IPS DF 6.9 (cell line): ENCODE results near the gene KCNN3.

Experiments used
- DNase-seq: peaks from one replicate; pipeline ENCODE4 v3.0.0-alpha.2; 2013; ENCODE audit warnings: low read depth, low spot score
- H3K27ac ChIP-seq: one replicate; pipeline ENCODE4 v1.5.1; 2013; ENCODE audit warnings: low read length, control low read depth
- H3K27me3 ChIP-seq: 2 replicates; pipeline ENCODE4 v1.6.1; 2013; ENCODE audit warnings: mild to moderate bottlenecking, low read length; ENCODE audit not compliant: control insufficient read depth, insufficient read depth
- H3K36me3 ChIP-seq: 2 replicates; pipeline ENCODE4 v1.6.1; 2013; ENCODE audit warnings: low read length; ENCODE audit not compliant: control insufficient read depth, insufficient read depth
- H3K4me1 ChIP-seq: 2 replicates; pipeline ENCODE4 v1.6.1; 2013; ENCODE audit warnings: low read length; ENCODE audit not compliant: control insufficient read depth, insufficient read depth
- H3K4me3 ChIP-seq: 2 replicates; pipeline ENCODE4 v1.5.1; 2013; ENCODE audit warnings: mild to moderate bottlenecking, low read length
- H3K9me3 ChIP-seq: 2 replicates; pipeline ENCODE4 v1.6.1; 2013; ENCODE audit warnings: low read length, inconsistent platforms; ENCODE audit not compliant: control insufficient read depth, insufficient read depth
- WGBS: extraction: QIAGEN DNeasy Blood & Tissue Kit; methylation state at CpG from one replicate; pipeline ENCODE4 v1.1.7; 2013; ENCODE audit warnings: mixed read lengths, missing lambda C conversion rate; ENCODE audit not compliant: insufficient read length, insufficient coverage; 5-methylcytosine and 5-hydroxymethylcytosine counted together

KCNN3 gene

DNA sequence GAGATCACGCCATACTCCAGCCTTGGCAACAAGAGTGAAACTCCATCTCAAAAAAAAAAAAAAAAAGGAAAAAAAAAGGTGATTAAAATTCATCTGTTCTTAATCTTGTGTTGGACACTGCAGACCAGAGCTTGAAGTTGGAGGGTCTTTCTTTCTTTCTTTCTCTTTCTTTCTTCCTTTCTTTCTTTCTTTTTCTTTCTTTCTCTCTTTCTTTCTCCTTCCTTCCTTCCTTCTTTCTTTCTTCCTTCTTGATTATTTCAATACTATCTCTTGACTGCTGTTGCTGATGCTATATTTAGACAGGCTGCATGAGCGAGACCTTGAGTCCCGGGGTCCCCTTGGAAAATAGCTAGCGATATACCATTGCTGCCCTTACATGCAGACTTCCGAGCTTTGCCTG, 154.7 kb downstream of the KCNN3 start:
- no peak overlapping the region for H3K4me3 ChIP-seq
- H3K9me3 ChIP-seq: no peaks in the 10 kb centered on the region
- no peaks in the 10 kb centered on the region for H3K27me3 ChIP-seq
- no peak for DNase-seq
- no CpG with 5 or more reads among the region's 5 CpGs for WGBS
- no peaks in the 10 kb centered on the region for H3K4me1 ChIP-seq
- 0 out of 2 replicates have a peak, but pooled peaks cover 3% of the 10 kb centered on the region for H3K36me3 ChIP-seq
- H3K27ac ChIP-seq: no peak overlapping the region

DNA sequence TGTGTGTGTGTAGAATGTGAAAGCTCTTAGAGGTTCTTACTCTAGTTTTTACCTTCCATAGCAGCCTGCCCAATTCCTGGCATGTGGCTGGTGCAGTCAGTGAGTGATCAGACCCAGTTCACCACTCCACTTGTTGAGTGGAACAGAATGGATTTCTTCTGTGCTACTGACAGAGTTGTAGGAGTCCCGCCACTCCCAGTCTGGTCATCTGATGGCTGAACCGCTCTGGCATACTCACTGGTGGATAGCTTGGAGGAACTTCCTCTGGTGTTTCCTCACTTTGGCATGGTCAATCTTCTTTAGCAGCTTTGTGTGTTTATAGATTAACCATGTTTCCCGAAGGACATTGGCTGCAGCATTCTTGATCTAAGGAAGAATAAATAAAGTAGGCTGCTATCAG, 155.4 kb downstream of the KCNN3 start:
- Histone ChIP-seq H3K27me3 (no peaks in the 10 kb centered on the region), H3K27ac (no peak overlapping the region), H3K9me3 (no peaks in the 10 kb centered on the region), H3K4me1 (no peaks in the 10 kb centered on the region), H3K36me3 (0 out of 2 replicates have a peak, but pooled peaks cover 3% of the 10 kb centered on the region), H3K4me3 (no peak overlapping the region)
- no CpG with 5 or more reads among the region's 3 CpGs for WGBS
- no peak for DNase-seq

- H3K27me3 ChIP-seq: no peaks in the 10 kb centered on the region
- no peaks in the 10 kb centered on the region for H3K9me3 ChIP-seq
- no peak for DNase-seq
- no peak overlapping the region for H3K27ac ChIP-seq
- no peaks in the 10 kb centered on the region for H3K4me1 ChIP-seq
- H3K36me3 ChIP-seq: 0 out of 2 replicates have a peak, but pooled peaks cover 3% of the 10 kb centered on the region
- H3K4me3 ChIP-seq: no peak overlapping the region
- 100% methylated on average over 2 of the region's 2 CpGs for WGBS
Measured at GRCh38 chr1:154714052-154714623, 155.9 kb downstream of the KCNN3 start.

DNA sequence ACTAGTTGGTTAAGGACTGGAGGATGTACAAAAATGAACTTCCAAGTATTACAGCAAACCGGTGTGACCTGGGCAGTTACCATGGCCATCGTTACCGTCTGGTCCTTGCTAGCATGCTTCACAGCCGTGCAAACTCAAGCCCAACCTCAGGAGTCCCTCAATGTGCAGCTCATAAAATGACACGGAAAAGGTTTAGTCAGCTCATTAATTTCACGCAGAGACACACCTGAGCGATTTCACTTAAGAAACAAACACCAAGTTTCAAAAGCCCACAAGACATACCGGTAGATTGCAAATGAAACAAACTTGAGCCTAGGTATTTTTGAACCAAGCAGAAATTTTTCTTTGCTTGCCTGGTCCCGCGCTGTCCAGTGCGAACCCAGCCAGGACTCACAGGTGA, 157.1 kb downstream of the KCNN3 start:
- no peaks in the 10 kb centered on the region for H3K4me1 ChIP-seq
- 0 out of 2 replicates have a peak, but pooled peaks cover 3% of the 10 kb centered on the region for H3K36me3 ChIP-seq
- no peaks in the 10 kb centered on the region for H3K27me3 ChIP-seq
- no peak overlapping the region for H3K27ac ChIP-seq
- H3K9me3 ChIP-seq: no peaks in the 10 kb centered on the region
- no peak for DNase-seq
- no CpG with 5 or more reads among the region's 11 CpGs for WGBS
- no peak overlapping the region for H3K4me3 ChIP-seq

- Histone ChIP-seq H3K36me3 (0 out of 2 replicates have a peak, but pooled peaks cover 3% of the 10 kb centered on the region), H3K4me3 (no peak overlapping the region), H3K27me3 (no peaks in the 10 kb centered on the region), H3K9me3 (no peaks in the 10 kb centered on the region), H3K4me1 (no peaks in the 10 kb centered on the region; the same call in 1 of the 2 replicates), H3K27ac (no peak overlapping the region)
- no peak for DNase-seq
- no CpG with 5 or more reads among the region's 11 CpGs for WGBS
Measured at GRCh38 chr1:154712166-154712810, 157.8 kb downstream of the KCNN3 start.

- Histone ChIP-seq H3K27me3 (no peaks in the 10 kb centered on the region), H3K27ac (no peak overlapping the region), H3K9me3 (no peaks in the 10 kb centered on the region), H3K36me3 (0 out of 2 replicates have a peak, but pooled peaks cover 3% of the 10 kb centered on the region), H3K4me3 (no peak overlapping the region), H3K4me1 (no peaks in the 10 kb centered on the region; the same call in 1 of the 2 replicates)
- DNase-seq: no peak
- no CpG with 5 or more reads among the region's 1 CpG for WGBS
Measured at GRCh38 chr1:154711416-154711815, 158.7 kb downstream of the KCNN3 start.

- 0 out of 2 replicates have a peak, but pooled peaks cover 3% of the 10 kb centered on the region for H3K36me3 ChIP-seq
- WGBS: no CpG with 5 or more reads among the region's 6 CpGs
- H3K9me3 ChIP-seq: no peaks in the 10 kb centered on the region
- no peaks in the 10 kb centered on the region for H3K27me3 ChIP-seq
- no peaks in the 10 kb centered on the region; the same call in 1 of the 2 replicates for H3K4me1 ChIP-seq
- H3K27ac ChIP-seq: no peak overlapping the region
- H3K4me3 ChIP-seq: no peak overlapping the region
- no peak for DNase-seq
Measured at GRCh38 chr1:154710106-154710505, 160.0 kb downstream of the KCNN3 start.

GRCh38 chr1:154707901-154708463, 162.1 kb downstream of the KCNN3 start:
- Histone ChIP-seq H3K36me3 (no peaks in the 10 kb centered on the region), H3K9me3 (no peaks in the 10 kb centered on the region; the same call in 1 of the 2 replicates), H3K27ac (no peak overlapping the region), H3K27me3 (no peaks in the 10 kb centered on the region), H3K4me3 (no peak overlapping the region), H3K4me1 (no peaks in the 10 kb centered on the region; the same call in 1 of the 2 replicates)
- no peak for DNase-seq
- no CpG with 5 or more reads among the region's 17 CpGs for WGBS

GRCh38 chr1:154706851-154707250, 163.2 kb downstream of the KCNN3 start:
- Histone ChIP-seq H3K9me3 (no peaks in the 10 kb centered on the region; the same call in 1 of the 2 replicates), H3K4me1 (no peaks in the 10 kb centered on the region; the same call in 1 of the 2 replicates), H3K4me3 (no peak overlapping the region), H3K36me3 (no peaks in the 10 kb centered on the region), H3K27me3 (no peaks in the 10 kb centered on the region), H3K27ac (no peak overlapping the region)
- DNase-seq: no peak
- no CpG with 5 or more reads among the region's 1 CpG for WGBS

DNA sequence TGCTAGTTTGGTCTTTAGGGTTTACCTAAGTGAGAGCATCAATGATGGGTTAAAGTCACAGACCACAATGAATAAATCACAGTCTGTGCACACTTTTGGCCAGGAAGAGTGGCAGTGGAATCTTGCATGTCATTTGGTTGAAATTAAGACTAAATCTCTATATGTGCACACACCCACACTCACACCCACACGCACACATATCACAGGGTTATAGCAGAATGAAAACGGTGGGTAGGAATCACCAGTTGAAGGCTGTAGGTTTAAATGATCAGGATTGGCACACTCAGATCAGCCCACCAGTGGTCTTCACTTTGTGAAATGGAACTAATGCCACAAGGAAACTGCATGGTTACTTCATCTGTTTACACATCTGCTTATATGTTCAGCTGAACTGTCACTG, 164.5 kb downstream of the KCNN3 start:
- DNase-seq: no peak
- no peaks in the 10 kb centered on the region for H3K36me3 ChIP-seq
- H3K4me1 ChIP-seq: no peaks in the 10 kb centered on the region; the same call in 1 of the 2 replicates
- H3K9me3 ChIP-seq: no peaks in the 10 kb centered on the region; the same call in 1 of the 2 replicates
- H3K27ac ChIP-seq: no peak overlapping the region
- no peaks in the 10 kb centered on the region for H3K27me3 ChIP-seq
- no CpG with 5 or more reads among the region's 2 CpGs for WGBS
- no peak overlapping the region for H3K4me3 ChIP-seq
